SU-DHL-6 (cell line): ENCODE measurements around the gene WAPL.
A peak's percentile ranks its signal among the peaks of the same experiment; 100 is the strongest.

Experiments used
- H2AFZ ChIP-seq: fragments of 200-600 bp; sonication (generic); 2 replicates; pipeline ENCODE4 v1.6.1; 2014; ENCODE audit warnings: low read depth, mild to moderate bottlenecking, moderate library complexity, mixed read lengths, antibody characterized with exemption, low read length; ENCODE audit not compliant: severe bottlenecking
- H3F3A ChIP-seq: fragments of 200-600 bp; shearing (Covaris generic); 2 replicates; pipeline ENCODE4 v1.6.0; 2016; ENCODE audit warnings: antibody characterized with exemption, mild to moderate bottlenecking; ENCODE audit not compliant: insufficient read depth
- H3K27ac ChIP-seq: fragments of 200-600 bp; sonication (generic); 2 replicates; pipeline ENCODE4 v1.5.1; 2016; ENCODE audit warnings: low read depth, mild to moderate bottlenecking, low read length, moderate library complexity, mixed read lengths
- H3K27me3 ChIP-seq: fragments of 200-600 bp; sonication (generic), shearing (Covaris generic); 2 replicates; pipeline ENCODE4 v1.6.0; 2014; ENCODE audit warnings: mild to moderate bottlenecking, low read length
- H3K36me3 ChIP-seq: fragments of 200-600 bp; sonication (generic); 2 replicates; pipeline ENCODE4 v1.6.1; 2014; ENCODE audit warnings: mild to moderate bottlenecking, low read length, mixed read lengths
- H3K4me2 ChIP-seq: fragments of 300-600, 200-600 bp; shearing (Covaris generic), sonication (generic); 2 replicates; pipeline ENCODE4 v1.6.0; 2014; ENCODE audit warnings: low read length, low read depth, mild to moderate bottlenecking; ENCODE audit not compliant: poor library complexity, severe bottlenecking
- H3K4me3 ChIP-seq: fragments of 200-600 bp; sonication (generic); 2 replicates; pipeline ENCODE4 v1.5.1; 2014; ENCODE audit warnings: antibody characterized with exemption, low read length, mild to moderate bottlenecking, mixed read lengths; ENCODE audit not compliant: insufficient read depth, poor library complexity, severe bottlenecking
- H3K79me2 ChIP-seq: fragments of 200-600 bp; sonication (generic); 2 replicates; pipeline ENCODE4 v1.6.1; 2014; ENCODE audit warnings: mild to moderate bottlenecking, low read length, moderate library complexity; ENCODE audit not compliant: insufficient read depth
- H3K9ac ChIP-seq: fragments of 200-600 bp; sonication (generic); 2 replicates; pipeline ENCODE4 v1.7.0; 2014; ENCODE audit warnings: mild to moderate bottlenecking, low read length
- H3K9me2 ChIP-seq: fragments of 200-600 bp; sonication (generic); replicated peaks from 2 replicates; pipeline ENCODE4 v1.6.1; 2014; ENCODE audit warnings: low read length; ENCODE audit not compliant: insufficient read depth
- H3K9me3 ChIP-seq: fragments of 200-600 bp; sonication (generic); 2 replicates; pipeline ENCODE4 v1.6.1; 2014; ENCODE audit warnings: low read length, mixed read lengths; ENCODE audit not compliant: insufficient read depth
- H4K20me1 ChIP-seq: fragments of 200-600 bp; sonication (generic); 2 replicates; pipeline ENCODE4 v1.6.1; 2014; ENCODE audit warnings: low read depth, mild to moderate bottlenecking, antibody characterized with exemption, low read length, moderate library complexity, mixed read lengths
- CTCF ChIP-seq: fragments of 200-600 bp; sonication (generic); IDR thresholded peaks from one replicate; pipeline ENCODE4 v1.5.1; 2017; ENCODE audit warnings: antibody characterized with exemption, mild to moderate bottlenecking, low read length, moderate library complexity; ENCODE audit not compliant: insufficient read depth, poor library complexity, severe bottlenecking
- EZH2phosphoT487 ChIP-seq: fragments of 200-600 bp; sonication (generic), shearing (Covaris generic); conservative IDR thresholded peaks from 2 replicates; pipeline ENCODE4 v1.6.1; 2018; ENCODE audit warnings: mild to moderate bottlenecking, antibody characterized with exemption, low read length, moderate library complexity, mixed read lengths

Gene WAPL

GRCh38 chr10:86524225-86524962 is 2.8 kb upstream of the WAPL start:
- no peaks in the 10 kb centered on the region for H3K9me2 ChIP-seq
- peaks cover 5% of the 10 kb centered on the region; the same call in 1 of the 2 replicates for H3K36me3 ChIP-seq
- H3K9me3 ChIP-seq, result no peaks in the 10 kb centered on the region
- peaks cover 57% of the 10 kb centered on the region for H3K79me2 ChIP-seq
- peak overlapping the region; percentile 94 for H3K4me2 ChIP-seq
- peaks cover 3% of the 10 kb centered on the region for H4K20me1 ChIP-seq
- H3K27me3 ChIP-seq, result no peaks in the 10 kb centered on the region
- TF ChIP-seq EZH2phosphoT487, result no peak
- no peak for TF ChIP-seq CTCF
- no peak overlapping the region for H2AFZ ChIP-seq
- H3K4me3 ChIP-seq, result peak overlapping the region; percentile 99
- peak overlapping the region; percentile 73; the same call in 1 of the 2 replicates for H3K27ac ChIP-seq
- H3K9ac ChIP-seq, result peak overlapping the region; percentile 96; the same call in 1 of the 2 replicates
- H3F3A ChIP-seq, result peaks cover 17% of the 10 kb centered on the region; the same call in 1 of the 2 replicates

DNA sequence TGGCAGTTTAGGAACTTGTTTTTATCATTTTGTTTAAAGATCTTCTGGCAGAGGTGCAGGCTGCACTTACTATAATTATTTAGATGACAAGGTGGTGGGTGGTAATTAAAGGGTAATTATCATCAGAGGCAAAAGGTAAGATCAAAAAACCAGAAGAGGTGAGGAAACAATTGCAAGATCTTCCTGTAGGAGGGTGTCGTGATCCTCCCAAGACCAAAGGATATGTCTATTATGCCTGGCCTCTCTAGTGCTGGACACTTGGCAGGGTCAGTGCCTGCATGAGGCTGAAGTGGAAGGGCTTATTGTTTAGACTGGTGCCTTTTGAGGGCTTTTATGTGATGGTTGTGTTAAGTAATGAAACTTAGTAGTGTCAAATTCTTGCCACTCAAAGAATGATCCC is 1.8 kb upstream of the WAPL start:
- H3K4me3 ChIP-seq, result peak overlapping the region; percentile 99
- no peaks in the 10 kb centered on the region for H3K9me3 ChIP-seq
- peak overlapping the region; percentile 73 for H3K27ac ChIP-seq
- H3K9me2 ChIP-seq, result no peaks in the 10 kb centered on the region
- H2AFZ ChIP-seq, result no peak overlapping the region
- peak overlapping the region; percentile 96 for H3K9ac ChIP-seq
- H3K79me2 ChIP-seq, result peaks cover 68% of the 10 kb centered on the region
- TF ChIP-seq CTCF (peak; percentile 13), EZH2phosphoT487 (no peak)
- peak overlapping the region; percentile 94 for H3K4me2 ChIP-seq
- peaks cover 14% of the 10 kb centered on the region for H4K20me1 ChIP-seq
- H3K36me3 ChIP-seq, result peaks cover 11% of the 10 kb centered on the region; the same call in 1 of the 2 replicates
- no peaks in the 10 kb centered on the region for H3K27me3 ChIP-seq
- H3F3A ChIP-seq, result peaks cover 17% of the 10 kb centered on the region; the same call in 1 of the 2 replicates

GRCh38 chr10:86522510-86522855 is 891 bp upstream of the WAPL start:
- no peaks in the 10 kb centered on the region for H3K9me3 ChIP-seq
- H3K4me3 ChIP-seq, result peak overlapping the region; percentile 99
- peaks cover 23% of the 10 kb centered on the region for H4K20me1 ChIP-seq
- peaks cover 76% of the 10 kb centered on the region for H3K79me2 ChIP-seq
- H3K9me2 ChIP-seq, result no peaks in the 10 kb centered on the region
- H2AFZ ChIP-seq, result peak overlapping the region; percentile 12
- TF ChIP-seq CTCF, result no peak
- no peak for TF ChIP-seq EZH2phosphoT487
- peak overlapping the region; percentile 73 for H3K27ac ChIP-seq
- H3K27me3 ChIP-seq, result no peaks in the 10 kb centered on the region
- peaks cover 19% of the 10 kb centered on the region; the same call in 1 of the 2 replicates for H3K36me3 ChIP-seq
- H3K9ac ChIP-seq, result peak overlapping the region; percentile 96
- H3F3A ChIP-seq, result peaks cover 21% of the 10 kb centered on the region; the same call in 1 of the 2 replicates
- H3K4me2 ChIP-seq, result peak overlapping the region; percentile 94
